K562 (cell line): ENCODE results near the gene SERPINB2. TPM values are rescaled to one million over a fixed set of nuclear protein-coding genes. Genes with fewer than 3 reads are reported as not detected.

ENCODE experiments used
- ATAC-seq: fragments of 200-7000 bp; cut with Tn5 transposase; 3 replicates; pipeline ENCODE4 v1.9.1; 2020; ENCODE audit warnings: moderate library complexity
- BruUV-seq: library from RNA; stranded (reverse); fragments of 400-500 nt; replicated peaks from 2 replicates; lab custom pipeline; 2021; lab: Mats Ljungman, UMichigan
- CTCF ChIA-PET: fragments of 300-600 bp; formaldehyde crosslinking; extraction: SDS; loops from one replicate; lab custom pipeline; 2021; ENCODE audit warnings: low intra/inter-chr PET ratio; lab: Yijun Ruan, JAX
- POLR2A ChIA-PET: fragments of 300-600, 350-650 bp; sonication (Branson Sonifier 250); formaldehyde crosslinking; extraction: SDS; loops from one replicate; lab custom pipeline; 2021; ENCODE audit warnings: antibody characterized with exemption, inconsistent platforms; lab: Yijun Ruan, JAX
- DNase-seq, 4 experiments: peaks; one replicate each; pipeline versions ENCODE4 v3.0.0 to v3.0.0-alpha.2; 2011 to 2018; ENCODE audit warnings: low spot score in 3 of 4, mixed read lengths in 3 of 4; ENCODE audit errors: extremely low read depth in 1 of 4
- FAIRE-seq: peaks from 2 replicates; lab custom pipeline; 2011; peaks lifted over from hg19 to GRCh38; lab: Jason Lieb, UNC
- H2AFZ ChIP-seq: 2 replicates; pipeline ENCODE4 v1.6.0; 2011; ENCODE audit warnings: low read depth, low read length, control low read depth, inconsistent platforms
- H3K27ac ChIP-seq: fragments of 200-600 bp; 3 replicates; pipeline ENCODE4 v1.8.0; 2011; ENCODE audit warnings: low read depth, mild to moderate bottlenecking, control low read depth, inconsistent platforms, low read length, moderate library complexity, mixed read lengths; ENCODE audit errors: extremely low read depth
- H3K27me3 ChIP-seq, 2 experiments: fragments of 300-600 bp in 1 of 2; 2 replicates in 1 of 2; 3 replicates in 1 of 2; pipeline versions ENCODE4 v1.6.0 to v1.8.0; 2011; ENCODE audit warnings: inconsistent platforms in 2 of 2, low read length in 2 of 2, mild to moderate bottlenecking in 1 of 2, mixed read lengths in 1 of 2, moderate library complexity in 1 of 2; ENCODE audit not compliant: control insufficient read depth in 2 of 2, insufficient read depth in 2 of 2
- H3K36me3 ChIP-seq: fragments of 300-600 bp; 3 replicates; pipeline ENCODE4 v1.8.0; 2011; ENCODE audit warnings: mild to moderate bottlenecking, low read length, inconsistent platforms; ENCODE audit not compliant: control insufficient read depth, insufficient read depth
- H3K4me1 ChIP-seq, 2 experiments: fragments of 200-600 bp in 1 of 2; replicated peaks in 1 of 2; 2 replicates in 1 of 2; 3 replicates in 1 of 2; pipeline versions ENCODE4 v1.5.1 to v1.8.0; 2011; ENCODE audit warnings: inconsistent platforms in 2 of 2, low read length in 2 of 2, mild to moderate bottlenecking in 1 of 2, mixed read lengths in 1 of 2, moderate library complexity in 1 of 2; ENCODE audit not compliant: control insufficient read depth in 2 of 2, insufficient read depth in 2 of 2
- H3K4me2 ChIP-seq: 2 replicates; pipeline ENCODE4 v1.6.1; 2011; ENCODE audit warnings: low read length, control low read depth, inconsistent platforms, mixed read lengths; ENCODE audit not compliant: insufficient read depth
- H3K4me3 ChIP-seq: fragments of 200-600 bp; sonication (generic), shearing (Covaris generic); 2 replicates; pipeline ENCODE4 v1.5.1; 2016; ENCODE audit warnings: control low read depth, inconsistent platforms
- H3K79me2 ChIP-seq: fragments of 200-600 bp; 3 replicates; pipeline ENCODE4 v1.8.0; 2011; ENCODE audit warnings: low read length, inconsistent platforms; ENCODE audit not compliant: control insufficient read depth, insufficient read depth
- H3K9ac ChIP-seq, 2 experiments: 2 replicates each; pipeline versions ENCODE4 v1.6.0 to v1.6.1; 2011; ENCODE audit warnings: low read depth in 2 of 2, low read length in 2 of 2, control low read depth in 1 of 2, inconsistent platforms in 1 of 2, mild to moderate bottlenecking in 1 of 2, mixed read lengths in 1 of 2; ENCODE audit not compliant: insufficient read depth in 1 of 2
- H3K9me1 ChIP-seq: one replicate; pipeline ENCODE4 v1.6.0; 2011; ENCODE audit warnings: inconsistent platforms, mild to moderate bottlenecking, low read length, moderate library complexity; ENCODE audit not compliant: control insufficient read depth, insufficient read depth
- H3K9me3 ChIP-seq: replicated peaks from 2 replicates; pipeline ENCODE4 v1.5.1; 2011; ENCODE audit warnings: low read depth, low read length, inconsistent platforms; ENCODE audit not compliant: control insufficient read depth, insufficient read depth
- H4K20me1 ChIP-seq: replicated peaks from 2 replicates; pipeline ENCODE4 v1.6.1; 2011; ENCODE audit warnings: low read length, inconsistent platforms, mixed read lengths; ENCODE audit not compliant: control insufficient read depth, insufficient read depth
- CCNT2 ChIP-seq: IDR thresholded peaks from 2 replicates; pipeline ENCODE4 v1.6.1; 2011; ENCODE audit warnings: borderline replicate concordance, low read depth, mild to moderate bottlenecking, moderate library complexity, mixed read lengths, low read length; ENCODE audit not compliant: insufficient read length; ENCODE audit errors: extremely low read depth
- CEBPB ChIP-seq: fragments of 450-650 bp; IDR thresholded peaks from 2 replicates; pipeline ENCODE4 v1.6.1; 2016; ENCODE audit warnings: missing genetic modification characterization, missing compliant biosample characterization
- CSDE1 ChIP-seq, 2 experiments: fragments of 450-650 bp; IDR thresholded peaks; 2 replicates each; pipeline ENCODE4 v1.6.1; 2016; ENCODE audit warnings: mild to moderate bottlenecking in 1 of 2
- ETV6 ChIP-seq, 3 experiments: fragments of 150-350 bp in 1 of 3; sonication (generic) in 1 of 3; formaldehyde crosslinking in 1 of 3; IDR thresholded peaks; 2 replicates each; pipeline versions ENCODE4 v1.6.1 to v1.8.0; 2014 to 2022; ENCODE audit warnings: borderline replicate concordance in 2 of 3, low read depth in 2 of 3, antibody characterized with exemption in 1 of 3, low read length in 1 of 3, mild to moderate bottlenecking in 1 of 3, missing genetic modification reagents in 1 of 3
- MCM3 ChIP-seq: fragments of 450-650 bp; IDR thresholded peaks from 2 replicates; pipeline ENCODE4 v1.6.1; 2016
- MTA1 ChIP-seq: fragments of 450-650 bp; IDR thresholded peaks from 2 replicates; pipeline ENCODE4 v1.6.1; 2017; ENCODE audit warnings: borderline replicate concordance
- TGIF2 ChIP-seq: sonication (generic); formaldehyde crosslinking; IDR thresholded peaks from 2 replicates; pipeline ENCODE4 v1.8.1; 2022; ENCODE audit warnings: mild to moderate bottlenecking, missing genetic modification reagents, moderate library complexity
- TSC22D4 ChIP-seq: fragments of 450-650 bp; IDR thresholded peaks from 2 replicates; pipeline ENCODE4 v1.6.1; 2016; ENCODE audit warnings: missing genetic modification characterization, missing biosample characterization, control low read depth
- ZNF143 ChIP-seq: sonication (generic); formaldehyde crosslinking; IDR thresholded peaks from 2 replicates; pipeline ENCODE4 v1.9.0; 2022; ENCODE audit warnings: mild to moderate bottlenecking, missing genetic modification reagents
- ZNF263 ChIP-seq: sonication (generic); formaldehyde crosslinking; IDR thresholded peaks from 2 replicates; pipeline ENCODE4 v1.8.0; 2022; ENCODE audit warnings: mild to moderate bottlenecking, missing genetic modification reagents, borderline replicate concordance
- ZNF384 ChIP-seq: IDR thresholded peaks from 2 replicates; pipeline ENCODE4 v1.6.1; 2012; ENCODE audit warnings: low read depth, low read length, improper control_type of control experiment
- ZNF668 ChIP-seq: fragments of 250-450 bp; sonication (Bioruptor Pico); IDR thresholded peaks from 2 replicates; pipeline ENCODE4 v1.8.0; 2022; ENCODE audit warnings: mild to moderate bottlenecking, inconsistent platforms
- WGBS: fragments of 100-300 bp; shearing (Covaris generic); methylation state at CpG from one replicate; pipeline ENCODE4 v1.1.6; 2016; ENCODE audit warnings: low coverage, mixed read lengths; ENCODE audit not compliant: insufficient coverage; ENCODE audit errors: missing lambda C conversion rate; 5-methylcytosine and 5-hydroxymethylcytosine counted together
- in situ Hi-C: fragments of 300-500 bp; cut with MboI; formaldehyde crosslinking; loops from 4 replicates; pipeline ENCODE4 v1.15.0; 2018; ENCODE audit warnings: inconsistent platforms, mixed read lengths
- intact Hi-C: fragments of 100-400 bp; cut with micrococcal nuclease; formaldehyde crosslinking; loops from 2 replicates; pipeline ENCODE4 v1.14.2; 2022
- polyA plus RNA-seq, 8 experiments: library from polyadenylated mRNA; depleted of rRNA in 4 of 8; stranded (reverse) in 5 of 8; unstranded in 3 of 8; fragments of >200 nt; fragmentation: Nextera tagmentation in 2 of 8; fragmentation: Illumina TruSeq in 1 of 8; extraction: Ambion mirVana in 2 of 8; extraction: Trizol in 1 of 8; gene quantifications; 2 replicates each; pipeline versions ENCODE4 v1.2.1 to v1.2.3, GENCODE V29; 2011 to 2014; ENCODE audit warnings: inconsistent platforms in 1 of 8, missing spikeins in 1 of 8
- total RNA-seq, 7 experiments: library from RNA; depleted of rRNA in 6 of 7; stranded (reverse); fragments of >200 nt in 6 of 7; fragmentation: Illumina TruSeq in 2 of 7; extraction: Trizol in 2 of 7; gene quantifications; 2 replicates each; pipeline versions ENCODE4 v1.2.1 to v1.2.3, GENCODE V29; 2011 to 2021; ENCODE audit warnings: low replicate concordance in 1 of 7
- TF ChIP-seq, protein P1 (sequence below): fragments of 200-800 bp; sonication (Bioruptor generic); IDR thresholded peaks from 2 replicates; pipeline ENCODE4 v1.6.1; 2017; ENCODE audit warnings: missing genetic modification characterization, missing compliant biosample characterization
- TF ChIP-seq, protein P2 (sequence below): IDR thresholded peaks from 3 replicates; pipeline ENCODE4 v1.6.1; 2011; ENCODE audit warnings: borderline replicate concordance, mild to moderate bottlenecking, moderate library complexity; ENCODE audit not compliant: insufficient read length; ENCODE audit errors: extremely low read depth

SERPINB2 gene
- total and polyA plus RNA-seq, 9 of the 15 experiments (the other 6 are each of a cell fraction or from before 2014, with no cell fraction given), result 0.03 to 0.13 (median 0.09) TPM; not detected in 5

DNA sequence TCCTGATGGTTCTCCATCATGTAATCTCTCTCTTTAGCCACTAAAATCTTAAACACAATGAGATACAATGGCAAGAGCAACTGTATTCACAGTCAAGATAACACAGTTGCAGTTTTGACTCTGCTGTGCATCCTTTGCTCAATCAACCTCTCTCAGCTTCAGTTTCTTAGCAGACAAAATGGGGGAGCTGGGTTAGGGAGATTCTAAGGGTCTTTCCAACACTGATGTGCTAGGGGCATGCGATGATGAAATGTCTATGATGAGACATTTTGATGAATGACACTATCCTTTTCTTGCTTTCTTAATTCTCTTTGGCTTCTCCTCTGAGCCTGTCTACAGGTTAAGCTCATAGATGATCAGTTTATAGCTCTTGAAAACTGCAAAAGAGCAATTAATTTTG, 21.4 kb downstream of the SERPINB2 start:
- BruUV-seq, result no TSS peak
- POLR2A ChIA-PET, result no interaction called here
- Histone ChIP-seq H2AFZ (no peak overlapping the region), H4K20me1 (no peaks in the 10 kb centered on the region), H3K27me3 (no peaks in the 10 kb centered on the region), H3K27ac (no peak overlapping the region), H3K9me3 (no peaks in the 10 kb centered on the region), H3K9ac (no peak overlapping the region), H3K79me2 (no peaks in the 10 kb centered on the region)
- no peak for DNase-seq
- in situ Hi-C loops, result no loop called here
- TF ChIP-seq CSDE1 (IDR thresholded peaks at IDR 0.05) (no peak), ZNF384 (no peak), ZNF668 (no peak), TSC22D4 (tag) (no peak), ZNF143 (no peak), CEBPB (tag) (no peak), CCNT2 (no peak), ZNF263 (no peak), MCM3 (no peak), MTA1 (no peak), TGIF2 (CRISPR knock-in tag) (no peak), ETV6 (IDR thresholded peaks at IDR 0.05; ENCODE audit: borderline replicate concordance in 1 of 2, low read depth in 2 of 2, low read length in 1 of 2) (no peak), ETV6 (CRISPR knock-in tag; IDR thresholded peaks at IDR 0.05; ENCODE audit: borderline replicate concordance) (no peak)
- TF ChIP-seq, protein P1, sequence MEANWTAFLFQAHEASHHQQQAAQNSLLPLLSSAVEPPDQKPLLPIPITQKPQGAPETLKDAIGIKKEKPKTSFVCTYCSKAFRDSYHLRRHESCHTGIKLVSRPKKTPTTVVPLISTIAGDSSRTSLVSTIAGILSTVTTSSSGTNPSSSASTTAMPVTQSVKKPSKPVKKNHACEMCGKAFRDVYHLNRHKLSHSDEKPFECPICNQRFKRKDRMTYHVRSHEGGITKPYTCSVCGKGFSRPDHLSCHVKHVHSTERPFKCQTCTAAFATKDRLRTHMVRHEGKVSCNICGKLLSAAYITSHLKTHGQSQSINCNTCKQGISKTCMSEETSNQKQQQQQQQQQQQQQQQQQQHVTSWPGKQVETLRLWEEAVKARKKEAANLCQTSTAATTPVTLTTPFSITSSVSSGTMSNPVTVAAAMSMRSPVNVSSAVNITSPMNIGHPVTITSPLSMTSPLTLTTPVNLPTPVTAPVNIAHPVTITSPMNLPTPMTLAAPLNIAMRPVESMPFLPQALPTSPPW, result no peak
- TF ChIP-seq, protein P2, sequence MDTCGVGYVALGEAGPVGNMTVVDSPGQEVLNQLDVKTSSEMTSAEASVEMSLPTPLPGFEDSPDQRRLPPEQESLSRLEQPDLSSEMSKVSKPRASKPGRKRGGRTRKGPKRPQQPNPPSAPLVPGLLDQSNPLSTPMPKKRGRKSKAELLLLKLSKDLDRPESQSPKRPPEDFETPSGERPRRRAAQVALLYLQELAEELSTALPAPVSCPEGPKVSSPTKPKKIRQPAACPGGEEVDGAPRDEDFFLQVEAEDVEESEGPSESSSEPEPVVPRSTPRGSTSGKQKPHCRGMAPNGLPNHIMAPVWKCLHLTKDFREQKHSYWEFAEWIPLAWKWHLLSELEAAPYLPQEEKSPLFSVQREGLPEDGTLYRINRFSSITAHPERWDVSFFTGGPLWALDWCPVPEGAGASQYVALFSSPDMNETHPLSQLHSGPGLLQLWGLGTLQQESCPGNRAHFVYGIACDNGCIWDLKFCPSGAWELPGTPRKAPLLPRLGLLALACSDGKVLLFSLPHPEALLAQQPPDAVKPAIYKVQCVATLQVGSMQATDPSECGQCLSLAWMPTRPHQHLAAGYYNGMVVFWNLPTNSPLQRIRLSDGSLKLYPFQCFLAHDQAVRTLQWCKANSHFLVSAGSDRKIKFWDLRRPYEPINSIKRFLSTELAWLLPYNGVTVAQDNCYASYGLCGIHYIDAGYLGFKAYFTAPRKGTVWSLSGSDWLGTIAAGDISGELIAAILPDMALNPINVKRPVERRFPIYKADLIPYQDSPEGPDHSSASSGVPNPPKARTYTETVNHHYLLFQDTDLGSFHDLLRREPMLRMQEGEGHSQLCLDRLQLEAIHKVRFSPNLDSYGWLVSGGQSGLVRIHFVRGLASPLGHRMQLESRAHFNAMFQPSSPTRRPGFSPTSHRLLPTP, result no peak
- TF ChIP-seq, all 486 proteins: peak for 0
- FAIRE-seq (no peak), ATAC-seq (no peak)
- CTCF ChIA-PET, result no interaction called here
- H3K4me2 ChIP-seq, result no peak overlapping the region
- H3K4me1 ChIP-seq, result no peaks in the 10 kb centered on the region
- 0% methylated on average over 1 of the region's 1 CpG for WGBS
- H3K9me1 ChIP-seq, result no peaks in the 10 kb centered on the region
- intact Hi-C loops, result no loop called here
- H3K36me3 ChIP-seq, result no peaks in the 10 kb centered on the region
- no peak overlapping the region for H3K4me3 ChIP-seq
